Glomerular visceral epithelial cell (primary cell): ENCODE results near the gene CALCOCO1.

Experiments used
- DNase-seq: peaks from one replicate; pipeline ENCODE4 v3.0.0-alpha.2; 2016; ENCODE audit errors: extremely low spot score

Gene CALCOCO1

DNA sequence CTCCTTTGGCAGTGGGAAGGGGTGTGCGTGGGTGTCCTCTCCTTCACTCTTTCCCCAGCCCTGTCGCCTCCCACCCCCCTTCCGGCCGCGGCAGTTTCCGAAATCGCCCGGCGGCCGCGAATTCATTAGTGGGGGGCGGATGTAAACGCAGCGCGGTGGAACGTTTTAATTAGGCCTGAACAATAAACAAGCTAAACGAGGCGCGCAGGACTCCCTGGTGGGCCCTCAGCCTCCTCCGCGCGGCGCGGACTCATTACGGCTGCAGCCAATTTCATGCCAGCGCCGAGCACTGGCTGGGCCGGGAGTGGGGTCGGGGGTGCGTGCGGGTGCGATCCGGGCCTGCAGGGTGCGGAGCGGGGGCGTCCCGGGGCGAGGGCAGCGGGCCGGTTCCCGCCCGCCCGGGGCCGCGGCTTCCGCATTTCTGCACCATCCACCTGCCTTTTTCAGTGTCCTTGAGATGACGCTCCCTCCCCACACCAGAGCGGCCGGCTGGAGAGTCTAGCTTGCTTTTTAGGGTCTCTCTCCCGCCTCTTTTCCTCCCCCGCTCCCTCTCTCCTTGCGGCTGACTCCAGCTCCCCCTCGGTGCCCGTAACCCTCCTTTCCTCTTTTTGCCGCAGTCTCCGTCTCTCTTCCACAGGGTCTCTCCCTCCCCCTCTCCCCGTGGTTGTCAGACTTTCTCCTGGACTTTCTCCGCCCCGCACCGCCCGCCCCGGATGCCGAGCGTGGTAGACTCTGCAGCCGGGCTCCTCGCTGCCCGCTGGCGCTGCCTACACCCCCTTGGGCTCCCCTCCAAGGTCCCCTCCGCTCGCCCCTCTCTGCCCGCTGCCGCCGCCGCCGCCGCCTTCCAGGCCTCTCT, 24.3 kb upstream of the CALCOCO1 start, which contains the start of gene CISTR:
TSS of gene CISTR (minus strand) at position 644 of the 856 bp plus-strand sequence.
- no peak for DNase-seq

DNA sequence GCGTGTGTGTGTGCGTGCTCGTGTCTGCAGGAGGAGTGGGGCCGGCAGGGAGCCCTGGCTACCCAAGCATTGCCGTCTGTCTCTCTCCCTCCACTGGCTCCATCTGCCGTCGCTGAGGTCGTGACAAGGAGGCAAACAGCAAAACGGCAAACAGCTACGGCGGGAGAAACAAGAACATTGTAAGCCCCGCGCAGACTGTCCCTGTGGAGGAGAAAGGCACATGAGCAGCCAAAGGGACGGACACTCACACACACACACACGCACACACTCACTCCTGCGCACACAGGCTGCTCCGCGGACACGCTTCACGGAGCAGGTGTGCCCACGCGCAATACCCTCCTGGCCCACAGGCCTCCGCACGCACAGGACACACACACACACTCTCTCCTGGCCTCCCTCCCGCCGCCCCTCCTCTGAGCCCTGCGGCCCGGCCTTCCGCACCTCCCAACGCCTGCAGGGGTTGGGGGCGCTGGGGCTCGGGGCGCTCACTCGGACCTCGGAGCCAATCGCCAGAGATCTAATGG, 23.6 kb upstream of the CALCOCO1 start:
- DNase-seq, result peak; percentile 35

DNA sequence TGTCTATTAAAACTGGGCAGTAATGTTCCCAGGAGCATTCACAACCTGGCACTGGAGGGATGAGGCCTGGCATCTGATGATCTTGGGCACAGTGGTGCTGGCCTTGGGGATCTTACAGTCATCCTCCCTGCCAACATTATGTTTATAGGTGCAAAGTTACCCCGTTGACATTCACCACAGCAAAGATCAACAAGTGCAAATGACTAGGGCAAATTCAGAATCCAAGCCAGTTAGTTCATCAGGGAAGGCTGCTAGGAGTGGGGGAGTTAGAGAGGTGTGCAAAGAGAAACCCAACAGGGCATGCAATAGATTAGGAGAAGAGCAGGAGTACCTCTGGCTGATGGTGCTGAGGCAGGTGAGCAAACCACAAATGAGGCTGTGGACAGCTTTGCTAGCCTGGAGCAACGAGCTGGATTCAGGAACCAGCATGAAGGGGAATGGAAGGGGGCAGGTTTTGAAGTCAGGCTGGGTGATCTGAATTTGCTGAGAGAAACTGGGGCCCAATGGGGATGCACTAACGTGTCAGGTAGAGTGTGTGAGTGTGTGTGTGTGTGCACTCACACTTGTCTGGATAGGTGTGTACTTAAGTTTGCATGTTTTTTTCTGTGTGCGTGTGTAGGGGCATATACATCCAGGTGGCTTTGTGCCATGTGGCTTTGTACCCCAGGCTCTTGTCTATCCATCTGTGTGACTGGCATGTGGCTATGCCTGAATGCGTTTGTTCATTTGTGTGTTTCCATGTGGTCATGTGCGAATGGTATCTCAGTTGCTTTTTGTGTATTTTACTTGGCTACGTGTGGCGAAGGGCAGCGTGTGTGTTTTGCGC, 22.9 kb upstream of the CALCOCO1 start:
- DNase-seq, result no peak

DNA sequence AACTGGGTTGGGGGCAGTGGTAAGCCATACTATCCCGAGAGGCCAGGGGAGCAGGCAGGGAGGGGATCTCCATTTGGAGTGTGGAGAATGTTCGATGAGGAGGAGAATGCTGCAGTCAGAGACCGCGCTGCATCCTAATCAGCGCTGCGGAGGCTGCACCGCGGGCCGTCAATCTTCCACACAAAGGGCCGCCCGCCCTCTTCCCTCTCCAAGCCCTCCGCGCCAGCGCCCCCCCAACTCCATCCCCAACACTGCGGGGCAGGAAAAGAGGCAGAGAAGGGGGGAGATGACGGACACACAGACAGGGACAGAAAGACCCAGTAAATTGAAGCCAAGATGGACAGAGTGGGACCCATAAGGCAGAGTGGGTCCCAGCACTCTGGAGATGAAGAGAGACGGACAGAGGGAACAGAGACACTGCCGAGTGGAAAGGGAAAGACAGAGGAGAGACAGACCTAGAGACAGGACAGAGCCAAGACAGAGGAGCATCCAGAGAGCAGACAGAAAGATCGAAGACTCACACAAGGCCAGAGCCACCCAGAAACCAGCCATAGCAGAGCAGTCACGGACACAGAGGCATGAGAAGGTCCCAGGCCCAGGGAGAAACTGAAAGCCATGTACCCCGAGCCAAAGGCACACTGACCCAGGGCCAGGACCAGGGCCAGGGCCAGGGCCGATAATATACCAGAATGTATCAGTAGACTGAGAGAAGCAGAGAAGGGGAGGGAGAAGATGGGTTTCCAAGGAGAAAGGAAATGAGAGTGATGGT, 21.0 kb upstream of the CALCOCO1 start:
- DNase-seq, result no peak

DNA sequence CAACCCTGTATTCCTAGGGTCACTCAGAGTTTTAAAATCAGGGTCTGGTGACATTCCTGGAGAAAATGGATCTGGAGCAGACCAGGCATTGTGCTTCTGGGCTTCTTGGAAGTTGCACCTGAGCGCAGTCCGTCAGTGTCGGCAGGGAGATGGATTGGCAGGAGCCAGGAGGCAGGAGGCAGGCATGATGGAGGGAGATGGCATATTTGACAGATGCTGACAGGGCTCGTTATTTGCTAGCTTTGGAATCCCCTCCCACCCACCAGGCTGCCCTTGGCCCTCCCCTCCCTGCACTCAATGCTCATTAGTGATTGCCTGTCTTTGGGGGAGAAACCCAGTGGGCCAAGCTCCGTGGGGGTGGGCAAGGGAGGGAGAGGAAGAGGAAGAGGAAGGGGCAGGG, 19.8 kb upstream of the CALCOCO1 start:
- no peak for DNase-seq

DNA sequence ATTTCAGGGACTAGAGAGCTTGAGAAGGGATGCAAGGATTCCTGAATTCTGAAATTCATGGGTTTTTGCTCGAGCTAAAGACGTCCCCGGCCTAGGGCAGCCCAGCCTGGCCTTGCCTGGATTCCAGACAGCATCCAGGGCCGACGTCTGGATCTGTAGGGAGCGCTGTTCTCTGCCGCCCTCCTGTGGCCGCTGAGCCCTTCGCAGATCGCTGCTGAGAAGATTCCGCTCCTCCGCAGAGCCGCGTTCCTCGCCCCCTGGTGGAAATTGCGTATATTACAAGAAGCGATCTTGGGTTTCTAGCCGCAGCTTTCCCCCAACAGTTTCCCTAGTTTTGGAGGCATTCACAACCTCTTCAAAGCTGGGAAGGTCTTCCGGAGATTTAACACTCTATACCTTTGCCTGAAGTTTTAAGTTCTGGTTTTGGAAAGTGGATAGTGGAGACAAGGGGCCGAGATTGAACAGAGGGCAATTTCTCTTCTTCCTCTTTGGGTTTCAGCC, 19.4 kb upstream of the CALCOCO1 start:
- DNase-seq, result peak; percentile 90

DNA sequence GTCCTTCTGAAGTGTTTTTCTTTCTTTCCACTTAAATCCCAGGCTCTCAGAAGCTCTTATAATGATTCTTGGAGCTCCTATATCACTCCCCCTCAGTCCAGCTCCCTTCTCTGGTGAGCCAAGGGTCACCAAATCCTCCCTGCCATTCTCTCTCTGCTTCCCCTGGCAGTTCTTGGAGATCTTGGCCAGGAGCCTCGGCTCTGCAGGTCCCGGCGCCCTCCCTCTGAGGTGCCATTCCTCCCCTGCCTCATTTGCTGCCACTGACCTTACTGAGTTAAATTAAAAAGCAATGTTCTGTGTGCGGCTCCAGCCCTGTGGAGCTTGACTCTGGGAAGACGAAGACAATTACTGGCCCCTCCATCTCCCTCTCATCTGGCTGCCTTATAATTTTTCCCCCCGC, 17.5 kb upstream of the CALCOCO1 start:
- DNase-seq, result no peak

DNA sequence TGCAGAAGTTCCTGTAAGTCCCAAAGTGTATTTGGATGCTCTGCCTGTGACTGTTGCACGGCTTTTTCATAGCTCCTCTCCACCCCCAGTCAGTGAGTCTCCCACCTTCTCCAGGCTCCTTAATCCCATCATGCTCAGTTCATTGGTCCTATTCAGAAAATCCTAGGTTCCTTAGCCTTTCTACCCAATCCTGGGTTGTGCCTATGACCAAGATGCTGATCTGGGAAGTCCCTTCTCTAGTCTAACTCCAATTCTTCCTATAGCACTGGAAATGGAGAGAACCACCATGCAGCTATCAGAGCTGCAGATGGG, 16.8 kb upstream of the CALCOCO1 start:
- DNase-seq, result no peak

DNA sequence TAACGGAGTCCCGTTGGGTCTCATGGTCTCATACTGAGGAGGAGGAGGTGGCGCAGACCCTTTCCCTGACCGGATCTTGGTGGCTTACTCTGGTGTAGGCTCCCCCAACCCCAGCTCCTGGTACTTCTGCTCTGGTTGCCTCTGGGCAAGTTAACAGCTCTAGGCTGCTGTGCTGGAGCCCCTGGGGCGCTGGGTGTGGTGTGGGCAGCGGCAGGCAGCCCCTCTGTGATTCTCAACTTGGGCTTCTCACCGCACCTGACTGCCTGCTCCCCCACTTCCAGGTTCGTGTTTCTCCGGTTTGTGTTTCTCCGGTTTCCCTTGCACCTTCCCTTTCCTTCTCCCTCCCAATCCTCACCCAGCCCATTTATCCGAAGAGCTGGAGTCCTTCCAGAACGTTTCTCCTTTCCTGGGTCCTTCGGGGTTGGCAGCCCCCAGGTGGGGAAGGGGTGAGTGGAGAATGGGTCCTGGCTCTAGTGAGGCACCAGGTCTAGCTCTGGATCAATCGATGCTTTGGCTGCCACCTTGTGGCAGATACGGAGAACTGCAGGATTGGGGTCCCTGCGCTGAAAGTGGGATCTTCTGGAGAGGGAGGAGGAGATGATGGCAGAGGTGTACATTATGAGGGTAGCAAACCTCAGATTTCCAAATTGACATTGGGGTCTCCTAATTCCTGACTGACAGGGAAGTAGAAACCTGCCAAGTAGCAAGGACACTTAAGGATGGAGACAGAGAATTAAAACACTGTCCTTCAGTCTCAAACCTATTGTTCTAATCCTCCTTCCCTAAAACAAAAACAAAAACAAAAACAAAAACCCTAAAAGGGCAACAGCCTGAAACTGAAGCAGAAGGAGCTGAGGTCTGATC, 16.2 kb upstream of the CALCOCO1 start:
- DNase-seq, result peak; percentile 56

DNA sequence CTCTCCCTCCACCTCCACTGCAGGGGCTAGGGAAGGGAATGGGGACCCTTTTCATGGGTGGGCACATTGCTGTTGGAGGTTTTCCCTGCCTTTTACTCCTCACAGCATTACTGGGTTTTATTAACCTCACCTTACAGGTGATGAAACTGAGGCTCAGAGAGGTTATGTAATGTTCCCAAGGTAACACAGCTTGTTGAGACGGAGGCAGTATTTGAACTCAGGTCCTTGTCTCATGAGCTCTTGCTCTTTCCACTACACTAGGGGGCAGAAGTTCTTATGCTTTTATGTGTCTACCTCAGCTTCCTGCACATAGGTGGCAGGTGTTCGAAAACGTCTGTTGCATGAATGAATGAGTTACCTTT, 12.9 kb upstream of the CALCOCO1 start:
- DNase-seq, result no peak

DNA sequence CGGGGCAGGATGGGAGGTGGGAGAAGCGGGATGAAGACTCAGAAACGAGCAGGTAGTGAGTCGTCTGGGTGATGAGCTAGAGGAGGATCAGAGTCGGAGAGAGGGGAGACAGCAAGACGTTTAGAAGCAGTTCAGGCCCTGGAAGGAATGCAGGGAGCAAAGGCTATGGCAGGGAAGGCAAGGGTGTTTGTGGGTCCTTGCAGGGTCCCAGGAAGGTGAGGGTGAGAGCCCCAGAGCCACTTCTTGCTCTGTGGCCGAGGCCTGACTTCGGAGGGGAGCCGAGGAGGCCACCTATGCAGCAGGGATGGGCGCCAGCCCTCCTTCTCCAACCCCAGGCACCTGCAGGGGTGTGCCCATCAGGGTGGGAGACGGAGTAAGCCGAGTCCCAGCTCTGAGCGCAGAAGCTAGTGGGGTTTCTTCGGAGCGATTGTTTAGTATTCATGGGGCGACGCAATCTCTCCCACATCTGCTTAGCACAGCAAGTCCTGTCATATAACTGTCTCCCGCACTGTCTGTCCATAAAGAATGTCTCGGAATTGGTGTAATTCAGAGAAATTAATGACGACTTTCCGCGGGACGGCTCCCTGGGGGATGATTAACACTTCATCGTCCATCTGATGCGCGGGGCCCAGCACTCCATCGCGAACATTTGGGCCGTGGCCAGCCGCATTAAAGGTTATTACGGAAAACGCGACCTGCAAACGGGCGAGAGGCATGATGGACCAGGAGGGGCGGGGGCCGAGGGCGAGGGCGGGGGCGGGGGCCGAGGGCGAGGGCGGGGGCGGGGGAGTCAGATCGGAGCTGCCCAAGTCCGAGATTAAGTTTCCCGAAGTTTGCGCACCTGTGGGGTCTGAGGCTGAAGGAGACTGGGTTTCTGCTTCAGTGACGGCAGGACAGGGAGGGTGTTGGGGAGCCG, 12.2 kb upstream of the CALCOCO1 start:
- no peak for DNase-seq

DNA sequence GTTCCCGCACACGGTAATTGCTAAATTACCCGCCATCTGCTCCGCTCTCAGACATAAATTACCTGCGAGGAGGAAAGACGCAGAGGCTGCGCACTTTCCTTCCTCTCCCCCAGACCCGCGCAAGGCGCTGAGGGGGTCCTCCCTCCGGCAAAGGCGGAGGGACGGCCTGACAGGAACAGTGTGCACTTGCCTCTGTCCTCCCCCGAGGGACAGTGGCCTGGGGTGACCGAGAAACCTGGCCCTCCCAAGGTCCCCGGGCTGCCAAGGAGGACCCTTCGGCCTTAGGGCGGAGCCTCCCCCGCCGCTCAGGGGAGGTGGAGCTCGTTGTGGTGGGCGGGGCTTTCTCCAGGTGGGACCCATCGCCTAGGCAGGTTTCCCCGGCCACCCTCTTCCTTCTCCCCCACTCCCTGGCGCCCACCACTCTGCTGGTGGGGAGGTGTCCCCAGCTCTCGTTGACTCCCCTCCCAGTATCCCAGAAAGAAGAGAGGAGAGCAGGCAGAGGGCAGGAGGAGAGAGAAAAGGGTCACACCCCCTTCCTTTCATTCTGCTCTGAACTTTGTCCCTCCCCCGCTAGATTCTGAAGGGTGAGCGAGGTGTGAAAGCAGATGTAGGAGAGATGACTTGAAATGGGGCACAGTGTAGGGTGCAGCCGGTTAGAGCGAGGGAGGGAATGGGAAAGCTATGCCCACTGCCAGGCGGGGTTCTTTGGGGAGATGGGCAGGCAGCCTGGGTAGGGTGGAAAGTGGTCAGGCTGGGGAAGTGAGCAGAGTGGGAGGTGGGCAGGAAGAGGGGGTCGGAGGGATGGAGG, 11.4 kb upstream of the CALCOCO1 start:
- no peak for DNase-seq

DNA sequence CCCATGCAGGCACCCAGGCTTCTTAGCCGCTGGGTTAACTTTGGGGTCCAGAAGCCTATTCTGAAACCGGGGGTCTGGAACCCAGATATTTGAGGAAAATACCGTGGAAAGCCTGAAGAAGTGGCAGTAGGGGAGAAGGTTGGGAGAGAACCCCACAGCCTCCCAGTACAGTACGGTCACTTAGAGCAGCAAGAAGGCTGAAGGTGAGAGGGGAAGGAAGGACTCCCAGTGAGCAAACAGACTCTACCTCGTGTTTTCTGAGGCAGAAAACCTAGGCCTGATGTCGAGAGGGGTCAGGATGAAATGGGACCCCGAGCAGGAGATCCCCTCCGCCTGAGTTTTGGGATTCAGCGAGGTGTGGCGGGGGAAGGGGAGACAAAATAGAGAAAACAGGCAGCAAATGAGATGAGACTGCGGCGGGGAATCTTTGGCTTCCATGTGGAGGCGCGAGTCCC, 10.7 kb upstream of the CALCOCO1 start:
- DNase-seq, result no peak

DNA sequence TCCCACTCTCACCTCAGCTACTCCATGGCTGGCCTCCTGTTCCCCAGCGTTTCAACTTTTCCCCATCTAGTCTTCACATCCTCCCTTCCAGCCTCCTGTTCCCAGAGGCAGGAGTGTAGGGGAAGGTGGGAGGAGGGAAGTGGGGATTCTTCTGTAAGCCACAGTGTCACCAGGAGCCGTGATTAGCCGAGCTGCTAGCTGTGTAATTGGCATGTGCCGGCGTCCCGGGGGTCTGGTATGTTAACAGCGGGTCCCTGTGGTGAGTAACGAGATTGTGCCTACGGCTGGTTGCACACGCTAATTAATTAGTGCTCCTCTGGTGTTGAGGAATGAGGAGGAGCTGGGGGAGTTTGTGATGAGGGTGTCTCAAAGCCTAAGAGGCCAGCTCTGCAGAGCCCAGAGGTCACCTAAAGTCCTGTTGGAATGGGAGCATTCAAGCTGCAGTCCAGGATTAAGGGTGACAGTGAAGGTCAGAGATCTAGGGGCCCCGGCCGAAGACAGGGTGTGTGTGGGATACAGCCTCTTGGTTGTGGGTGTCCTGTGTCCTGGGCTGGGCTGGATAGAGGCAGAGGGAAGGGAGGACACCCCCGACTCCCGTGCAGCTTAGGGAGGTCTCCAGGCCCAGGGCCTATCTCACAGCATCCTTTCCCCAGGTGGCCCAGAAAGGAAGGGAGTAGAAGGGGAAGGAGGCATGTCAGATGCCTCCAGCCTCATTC, 10.0 kb upstream of the CALCOCO1 start:
- no peak for DNase-seq

DNA sequence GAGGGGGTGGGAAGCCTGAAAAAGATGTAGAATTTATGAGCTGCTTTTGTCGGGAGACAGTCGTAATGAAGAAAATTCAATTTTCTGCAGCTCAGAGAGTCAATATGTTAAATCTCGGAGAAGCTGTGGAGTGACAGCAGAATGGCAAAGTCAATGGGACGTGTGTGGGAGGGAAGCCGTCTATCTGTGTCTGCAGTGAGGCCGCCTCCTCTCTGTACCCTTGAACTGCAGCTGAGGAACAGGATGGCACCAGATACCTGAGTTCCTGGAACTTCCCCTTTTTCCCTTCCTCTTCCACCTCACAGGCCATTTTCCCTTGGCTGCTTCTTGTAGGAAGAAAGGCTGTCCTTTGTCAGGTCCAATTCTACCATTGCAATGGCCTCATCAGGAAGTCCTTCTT, 9.3 kb upstream of the CALCOCO1 start:
- DNase-seq, result no peak

DNA sequence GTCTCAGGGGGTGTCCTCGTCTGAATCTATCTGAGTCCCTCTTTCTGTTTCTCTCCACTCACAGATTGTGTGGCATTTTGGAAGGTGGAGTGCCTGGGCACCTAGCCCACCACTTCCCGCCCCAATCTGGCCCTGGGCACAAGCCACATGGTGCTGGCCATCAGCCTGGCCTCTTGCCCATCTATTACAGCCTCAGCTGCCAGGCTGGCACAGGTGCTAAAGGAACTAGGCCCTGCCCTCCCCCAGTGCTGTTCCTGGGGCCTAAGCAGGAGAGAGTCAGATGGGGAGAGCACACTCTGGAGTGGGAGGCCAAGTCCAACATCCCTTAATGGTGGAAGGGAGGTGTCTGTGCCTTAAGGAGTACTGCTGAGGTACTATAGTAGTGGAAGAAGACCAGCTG, 8.3 kb upstream of the CALCOCO1 start:
- DNase-seq, result no peak

DNA sequence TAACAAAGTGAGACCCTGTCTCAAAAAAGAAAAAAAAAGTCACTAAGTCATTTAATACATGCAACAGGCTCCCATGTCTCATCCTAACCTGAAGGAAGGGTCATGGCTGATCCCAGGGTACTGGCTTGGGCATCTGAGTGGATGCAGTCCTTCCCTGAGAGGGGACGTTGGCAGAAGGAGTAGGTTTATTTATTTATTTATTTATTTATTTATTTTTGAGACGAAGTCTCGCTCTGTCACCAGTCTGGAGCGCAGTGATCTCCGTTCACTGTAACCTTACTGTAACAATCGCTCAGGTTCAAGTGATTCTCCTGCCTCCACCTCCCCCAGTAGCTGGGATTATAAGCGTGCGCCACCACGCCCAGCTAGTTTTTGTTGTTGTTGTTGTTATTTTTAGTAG, 7.2 kb upstream of the CALCOCO1 start:
- DNase-seq, result no peak

DNA sequence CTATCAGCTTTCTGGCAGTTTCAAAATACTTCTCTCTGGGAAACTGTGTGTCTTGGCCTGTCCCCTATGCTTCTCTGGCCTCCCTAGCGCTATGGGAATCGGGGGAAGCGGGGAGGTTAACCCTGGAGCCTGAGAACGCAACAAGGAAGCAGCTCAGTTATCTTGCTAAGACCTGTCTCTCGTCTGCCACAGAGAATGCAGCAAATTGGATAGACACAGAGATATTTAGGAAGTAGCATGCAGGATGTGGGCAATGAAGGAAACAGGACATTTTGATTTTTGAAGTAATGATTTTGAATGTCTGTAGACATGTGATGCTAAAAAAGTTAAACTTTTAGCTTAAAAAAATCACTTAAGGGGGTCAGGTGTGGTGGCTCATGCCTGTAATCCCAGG, 6.6 kb upstream of the CALCOCO1 start:
- DNase-seq, result no peak
